Left ventricle myocardium superior (tissue), 1 donor: ENCODE results near the gene FZR1. TPM values are rescaled to one million over a fixed set of nuclear protein-coding genes. Genes with fewer than 3 reads are reported as not detected.
"Not testable (repeated sequence)": the region's sequence is repeated elsewhere in the genome, so short reads cannot be mapped to it uniquely, and the experiment has no call there.

Experiments
- ATAC-seq: fragments of 200-7000 bp; cut with Tn5 transposase; one replicate; pipeline ENCODE4 v1.9.1; 2020; ENCODE audit warnings: mild to moderate bottlenecking, moderate library complexity
- DNase-seq: peaks from one replicate; pipeline ENCODE4 v3.0.0-alpha.2; 2020
- intact Hi-C: fragments of 100-400 bp; cut with micrococcal nuclease; formaldehyde crosslinking; loops from one replicate; pipeline ENCODE4 v1.11.0; 2022
- total RNA-seq: library from RNA; stranded (reverse); fragmentation: NEBNext Ultra II Directional; extraction: Animal tissue kit (Norgen Biotek cat#: 25700); gene quantifications from one replicate; pipeline ENCODE4 v1.2.1, GENCODE V29; 2021
- donor health status: DM: no; HTN: yes; CAD: no; lungs with severe emphysema.

FZR1 gene
- total RNA-seq, 1 donor from 2014 or later, result 19.2 TPM

DNA sequence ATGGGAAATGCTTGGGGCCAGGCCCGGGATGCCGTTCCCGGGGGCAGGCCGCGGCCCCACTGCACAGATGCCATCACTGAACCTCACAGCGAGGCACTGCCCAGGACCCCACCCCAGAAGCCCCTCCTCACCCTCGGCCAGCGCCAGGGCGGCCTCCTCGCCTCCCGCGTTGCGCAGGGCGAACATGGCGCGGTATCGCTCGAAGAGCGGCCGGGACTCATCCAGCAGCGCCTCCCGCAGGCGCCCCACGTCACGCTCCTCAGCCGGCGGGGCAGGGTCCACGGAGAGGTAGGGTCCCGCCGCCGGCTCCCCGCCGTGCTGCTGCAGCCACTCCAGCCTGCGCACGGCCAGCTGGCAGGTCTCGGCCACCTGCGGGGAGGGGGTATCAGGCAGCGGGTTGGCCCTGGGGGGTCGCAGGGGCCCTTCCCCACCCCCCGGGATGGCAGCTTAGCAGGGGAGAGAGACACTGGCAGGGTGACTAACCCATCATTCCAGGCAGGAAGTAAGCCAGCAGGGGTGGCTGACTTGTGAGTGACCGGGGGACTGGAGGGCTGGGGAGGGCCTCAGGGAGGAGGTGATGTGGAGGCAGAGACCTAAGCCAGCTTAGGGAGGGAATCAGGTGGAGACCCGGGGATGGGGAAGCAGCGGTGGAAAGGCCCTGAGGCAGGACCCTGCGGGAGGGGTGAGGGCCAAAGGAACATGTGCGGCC, 13.8 kb upstream of the FZR1 start:
- ATAC-seq, result no peak
- intact Hi-C loops, result no loop called here
- no peak for DNase-seq

DNA sequence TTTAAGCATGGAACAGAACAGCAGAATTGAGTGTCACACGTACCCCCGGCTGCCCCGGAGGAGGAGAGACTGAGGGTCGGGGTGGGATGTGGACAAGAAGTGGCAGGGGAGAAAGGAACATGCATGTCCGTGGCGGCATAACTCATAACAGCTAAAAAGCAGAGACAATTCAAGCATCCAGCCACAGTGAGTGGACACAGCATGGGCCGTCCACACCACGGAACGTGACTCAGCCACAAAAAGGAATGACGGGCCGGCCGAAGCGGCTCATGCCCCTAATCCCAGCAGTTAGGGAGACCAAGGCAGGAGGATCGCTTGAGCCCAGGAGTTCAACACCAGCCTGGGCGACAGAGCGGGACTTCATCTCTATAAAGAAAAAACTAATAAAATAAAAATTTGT, 13.2 kb upstream of the FZR1 start:
- no peak for DNase-seq
- intact Hi-C loops, result no loop called here
- ATAC-seq, result no peak

DNA sequence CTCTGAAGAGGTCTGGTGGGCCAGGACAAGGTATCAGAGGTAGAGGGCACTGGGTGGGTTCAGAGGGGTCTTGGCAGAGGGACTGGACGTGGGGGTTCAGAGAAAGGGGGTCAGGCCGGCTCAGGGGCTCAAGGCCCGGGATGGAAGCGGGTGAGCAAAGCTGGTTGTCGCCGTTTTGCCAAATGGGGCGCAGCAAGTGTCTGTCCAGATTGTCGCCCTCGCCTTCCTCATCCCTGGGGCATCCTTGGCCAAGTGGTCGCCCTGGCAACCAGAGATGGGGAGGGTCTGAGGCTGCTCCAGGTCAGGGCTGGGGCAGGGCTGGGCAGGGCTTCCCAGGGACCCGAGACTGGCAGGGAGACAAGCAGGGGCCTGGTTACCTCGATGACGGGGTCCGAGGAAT, 12.5 kb upstream of the FZR1 start:
- intact Hi-C loops, result no loop called here
- DNase-seq (peak; percentile 17), ATAC-seq (no peak)

DNA sequence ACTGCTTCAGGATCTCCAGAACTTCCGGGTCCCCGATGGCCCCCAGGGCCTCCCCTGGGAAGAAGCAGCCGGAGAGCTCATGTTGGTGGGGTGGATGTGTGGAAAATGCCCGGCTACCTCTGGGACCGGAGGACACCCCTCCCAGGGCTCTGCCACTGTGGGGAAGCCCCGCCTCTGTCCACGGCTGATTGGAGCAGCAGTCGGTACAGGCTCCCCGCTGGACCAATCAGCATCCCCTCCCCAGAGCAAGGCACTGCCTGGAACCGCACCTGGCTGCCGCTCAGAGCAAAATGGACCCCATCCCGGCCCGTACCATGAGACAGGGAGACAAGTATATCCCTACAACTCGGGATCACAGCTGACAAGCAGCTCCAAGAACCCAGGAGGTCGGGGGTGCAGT, 12.1 kb upstream of the FZR1 start:
- no peak for DNase-seq
- peak; percentile 27 for ATAC-seq
- intact Hi-C loops, result no loop called here

DNA sequence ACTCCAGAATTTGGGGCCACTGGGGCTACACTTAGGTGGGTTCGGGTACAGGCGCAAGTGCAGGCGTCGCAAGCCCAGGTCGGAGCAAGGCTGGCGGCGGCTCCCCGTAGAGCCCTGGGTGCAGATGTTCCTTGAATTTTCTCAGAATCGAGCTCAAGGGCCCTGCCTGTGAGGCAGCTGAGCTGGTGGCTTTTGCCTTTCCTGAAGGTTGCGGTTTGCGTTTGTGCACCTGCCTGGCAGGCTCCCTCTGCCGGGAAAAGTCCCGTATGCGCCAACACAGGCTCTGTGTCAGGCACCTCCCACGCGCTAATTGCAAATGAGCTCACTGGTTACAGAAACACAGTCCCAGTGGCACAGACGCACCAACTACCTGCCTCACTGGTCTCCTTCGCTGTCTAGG, 11.6 kb upstream of the FZR1 start:
- ATAC-seq (no peak), DNase-seq (no peak)
- intact Hi-C loops, result no loop called here

DNA sequence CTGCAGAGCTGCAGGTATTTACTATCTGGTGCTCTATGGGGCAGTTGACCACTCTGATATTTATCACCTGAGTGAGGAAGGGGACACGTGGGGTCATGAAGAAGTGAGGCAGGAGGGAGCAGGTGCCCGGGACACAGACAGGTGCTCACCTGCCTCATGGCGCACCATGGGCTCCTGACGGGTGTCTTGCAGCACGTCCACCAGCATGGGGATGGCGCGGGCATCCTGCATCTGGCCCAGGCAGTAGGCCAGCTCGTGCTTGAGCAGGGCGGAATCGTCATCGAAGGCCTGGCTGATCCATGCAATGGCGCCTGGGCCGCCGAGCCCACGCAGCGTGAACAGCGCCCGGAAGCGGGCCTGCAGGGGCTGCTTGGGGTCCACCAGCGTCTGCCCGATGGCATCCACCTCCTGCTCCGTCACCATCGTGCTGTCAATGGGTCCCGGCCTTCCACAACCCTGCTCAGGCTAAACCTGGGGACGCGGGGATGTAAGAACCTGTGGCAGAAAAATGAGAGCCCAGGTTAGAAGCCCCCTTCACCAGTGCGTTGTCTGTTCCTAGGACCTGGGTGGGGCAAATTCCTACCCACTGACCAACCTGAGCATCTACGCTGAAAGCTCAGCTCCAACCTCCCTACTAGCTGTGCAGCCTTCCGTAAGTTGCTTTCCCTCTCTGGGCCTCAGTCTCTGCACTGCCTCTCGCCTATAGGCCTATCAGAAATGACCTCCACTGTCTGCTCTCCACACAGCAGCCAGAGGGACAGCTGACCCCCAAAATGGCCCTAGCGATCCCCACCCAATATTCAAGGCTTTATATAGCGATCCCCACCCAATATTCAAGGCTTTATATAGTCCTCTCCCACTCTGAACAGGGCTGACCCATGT, 9.5 kb upstream of the FZR1 start:
- intact Hi-C loops, result no loop called here
- DNase-seq, result peak; percentile 28
- no peak for ATAC-seq

DNA sequence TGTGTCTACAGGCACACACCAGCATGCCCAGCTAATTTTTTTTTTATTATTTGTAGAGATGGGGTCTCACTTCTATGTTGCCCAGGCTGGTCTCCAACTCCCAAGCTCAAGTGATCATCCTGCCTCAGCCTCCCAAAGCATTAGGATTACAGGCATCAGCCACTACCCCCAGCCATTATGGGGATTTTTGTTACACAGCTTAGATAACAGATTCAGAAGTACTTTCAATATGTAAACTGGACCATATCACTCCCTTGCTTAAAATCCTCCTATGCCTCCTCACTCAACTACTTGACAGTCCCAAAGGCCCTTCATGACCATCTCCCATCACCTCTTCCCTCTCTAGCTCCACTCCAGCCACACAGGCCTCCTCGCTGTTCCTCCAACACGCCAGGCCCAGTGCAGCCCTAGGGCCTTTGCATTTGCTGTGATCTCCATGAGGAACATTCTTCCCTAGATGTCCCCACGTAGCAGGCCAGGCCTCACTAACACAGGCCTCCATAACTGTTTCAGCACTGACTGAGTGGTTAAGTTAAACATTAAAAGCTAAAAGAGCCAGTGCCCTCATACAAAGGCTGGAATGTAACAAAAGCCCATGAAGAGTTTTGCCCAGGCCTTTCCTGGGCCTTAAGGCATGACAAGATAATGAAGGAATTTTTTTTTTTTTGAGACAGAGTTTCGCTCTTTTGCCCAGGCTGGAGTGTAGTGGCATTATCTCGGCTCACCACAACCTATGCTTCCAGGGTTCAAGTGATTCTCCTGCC, 8.2 kb upstream of the FZR1 start:
- ATAC-seq (no peak), DNase-seq (no peak)
- intact Hi-C loops, result no loop called here

DNA sequence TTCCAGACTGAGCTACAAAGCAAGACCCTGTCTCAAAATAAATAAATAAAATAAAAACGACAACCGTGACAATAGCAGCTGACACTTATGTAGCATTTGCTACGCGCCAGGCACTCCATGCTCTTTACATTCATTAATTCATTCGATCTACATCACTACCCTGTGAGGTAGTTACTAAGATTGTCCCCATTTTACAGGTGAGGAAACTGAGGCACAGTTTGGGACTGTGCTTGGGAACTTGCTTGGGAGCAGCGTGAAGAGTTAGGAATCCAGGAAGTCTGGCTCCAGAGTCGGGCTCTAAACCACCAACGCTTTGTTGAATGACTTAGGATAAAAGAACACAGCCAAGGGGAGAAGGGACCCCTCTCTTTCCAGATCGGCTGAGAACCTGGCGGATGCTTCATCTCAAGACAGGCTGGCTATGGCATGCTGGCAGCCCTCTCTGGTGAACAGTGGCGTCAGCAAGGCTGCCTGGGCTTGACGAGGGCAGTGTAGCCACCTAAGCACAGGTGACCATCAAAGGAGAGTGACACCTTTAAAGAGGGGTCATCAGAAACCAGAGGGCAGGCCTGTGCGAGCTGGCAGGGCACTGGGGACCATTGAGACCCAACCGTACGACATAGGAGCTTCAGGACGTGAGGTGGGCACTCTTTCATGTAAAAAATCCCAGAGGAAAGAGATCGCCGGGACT, 6.2 kb upstream of the FZR1 start:
- DNase-seq (no peak), ATAC-seq (peak; percentile 5)
- intact Hi-C loops, result no loop called here

DNA sequence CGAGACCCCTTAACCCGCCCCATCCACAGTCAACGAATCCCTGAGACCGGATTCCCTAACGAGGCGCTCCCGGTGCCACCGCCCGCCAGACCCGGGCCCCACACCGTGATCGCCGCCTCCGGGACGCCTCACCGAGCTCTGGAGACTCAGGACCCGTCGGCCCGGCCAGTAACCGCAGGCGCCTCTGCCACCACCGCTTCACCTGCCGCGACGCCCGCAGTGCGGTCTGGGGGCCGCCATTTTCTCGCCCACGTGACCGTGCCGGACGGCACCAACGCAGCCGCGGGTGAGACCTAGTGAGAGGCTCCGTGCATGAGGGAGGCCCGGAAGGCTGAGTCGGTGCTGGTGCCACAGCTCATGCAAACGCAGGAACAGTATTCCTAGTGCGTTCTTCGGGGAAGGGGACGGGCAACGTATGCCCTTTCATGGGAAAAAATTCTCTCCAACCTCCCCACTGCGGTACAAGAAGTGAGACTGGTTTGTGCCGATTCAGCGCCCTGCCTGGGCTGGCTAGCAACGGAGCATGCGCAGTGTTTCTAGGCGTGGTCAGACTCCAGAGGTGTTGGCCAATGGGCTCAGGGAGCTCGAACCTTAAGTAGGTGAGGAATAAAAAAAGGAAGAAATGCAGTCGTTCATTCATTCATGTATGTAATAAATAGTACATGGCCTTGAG, 5.5 kb upstream of the FZR1 start, which contains the start of gene DOHH:
Gene DOHH, minus strand, starts transcription at position 246 of the 673 bp plus-strand sequence. CDS start 3,860 bp downstream, outside the sequence.
- peak; percentile 96 for DNase-seq
- peak; percentile 94 for ATAC-seq
- intact Hi-C loops, result no loop called here

DNA sequence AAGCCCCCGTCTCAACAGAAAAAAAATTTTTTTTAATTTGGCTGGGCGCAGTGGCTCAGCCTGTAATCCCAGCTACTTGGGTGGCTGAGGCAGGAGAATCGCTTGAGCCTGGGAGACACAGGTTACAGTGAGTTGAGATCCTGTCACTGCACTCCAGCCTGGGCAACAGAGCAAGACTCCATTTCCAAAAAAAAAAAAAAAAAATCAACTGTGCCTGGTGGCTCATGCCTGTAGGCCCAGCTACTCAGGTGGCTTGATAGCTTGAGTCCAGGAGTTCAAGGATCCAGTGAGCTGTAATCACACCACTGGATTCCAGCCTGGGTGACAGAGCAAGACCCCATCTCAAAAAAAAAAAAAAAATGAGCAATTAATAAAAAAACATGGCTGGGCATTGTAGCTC, 4.3 kb upstream of the FZR1 start:
- no peak for ATAC-seq
- no peak for DNase-seq
- intact Hi-C loops, result no loop called here

DNA sequence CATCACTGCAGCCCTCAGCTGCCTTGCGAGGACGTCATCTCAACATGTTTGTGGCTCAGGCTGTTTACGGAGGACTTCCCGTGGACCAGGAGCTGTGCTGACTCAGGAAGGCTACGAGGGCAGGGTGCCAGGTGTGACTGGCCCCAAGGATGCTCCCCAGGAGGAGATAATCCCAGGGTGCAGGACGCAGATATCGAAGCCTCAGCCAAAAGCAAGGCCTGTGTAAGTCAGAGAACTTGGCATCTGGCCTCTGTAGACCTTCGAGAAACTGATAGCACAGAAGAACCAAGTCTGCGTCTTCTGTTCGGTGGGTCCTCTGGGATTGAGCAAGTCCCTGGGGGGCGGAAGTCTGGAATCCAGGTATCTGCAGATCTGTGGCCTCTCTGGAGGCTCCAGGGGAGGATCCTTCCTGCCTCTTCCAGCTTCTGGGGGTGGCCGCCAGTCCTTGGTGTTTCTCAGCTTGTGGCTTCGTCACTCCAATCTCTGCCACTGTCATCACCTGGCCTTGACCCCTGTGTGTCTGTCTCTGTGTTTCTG, 3.0 kb upstream of the FZR1 start:
- intact Hi-C loops, result no loop called here

DNA sequence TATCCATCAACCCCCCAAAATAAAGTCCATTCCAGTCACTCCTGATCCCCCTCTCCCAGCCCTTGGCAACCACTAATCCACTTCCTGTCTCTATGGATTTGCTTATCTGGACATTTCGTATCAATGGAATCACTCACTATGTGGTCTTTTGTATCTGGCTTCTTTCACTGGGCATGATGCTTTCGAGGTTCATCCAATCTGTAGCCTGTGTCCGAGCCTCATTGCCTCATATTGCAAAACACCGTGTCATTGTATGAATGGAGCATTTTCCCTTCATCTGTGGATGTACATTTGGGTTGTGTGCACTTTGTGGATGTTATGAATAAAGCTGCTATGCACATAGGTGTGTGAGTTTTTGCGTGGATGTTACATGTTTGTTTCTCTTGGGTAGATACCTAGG, 1.4 kb upstream of the FZR1 start:
- intact Hi-C loops, result no loop called here
- DNase-seq (no peak), ATAC-seq (no peak)

More for the DNA sequence above, 3.0 kb upstream of the FZR1 start:
- ATAC-seq, result no peak
- DNase-seq, result no peak

DNA sequence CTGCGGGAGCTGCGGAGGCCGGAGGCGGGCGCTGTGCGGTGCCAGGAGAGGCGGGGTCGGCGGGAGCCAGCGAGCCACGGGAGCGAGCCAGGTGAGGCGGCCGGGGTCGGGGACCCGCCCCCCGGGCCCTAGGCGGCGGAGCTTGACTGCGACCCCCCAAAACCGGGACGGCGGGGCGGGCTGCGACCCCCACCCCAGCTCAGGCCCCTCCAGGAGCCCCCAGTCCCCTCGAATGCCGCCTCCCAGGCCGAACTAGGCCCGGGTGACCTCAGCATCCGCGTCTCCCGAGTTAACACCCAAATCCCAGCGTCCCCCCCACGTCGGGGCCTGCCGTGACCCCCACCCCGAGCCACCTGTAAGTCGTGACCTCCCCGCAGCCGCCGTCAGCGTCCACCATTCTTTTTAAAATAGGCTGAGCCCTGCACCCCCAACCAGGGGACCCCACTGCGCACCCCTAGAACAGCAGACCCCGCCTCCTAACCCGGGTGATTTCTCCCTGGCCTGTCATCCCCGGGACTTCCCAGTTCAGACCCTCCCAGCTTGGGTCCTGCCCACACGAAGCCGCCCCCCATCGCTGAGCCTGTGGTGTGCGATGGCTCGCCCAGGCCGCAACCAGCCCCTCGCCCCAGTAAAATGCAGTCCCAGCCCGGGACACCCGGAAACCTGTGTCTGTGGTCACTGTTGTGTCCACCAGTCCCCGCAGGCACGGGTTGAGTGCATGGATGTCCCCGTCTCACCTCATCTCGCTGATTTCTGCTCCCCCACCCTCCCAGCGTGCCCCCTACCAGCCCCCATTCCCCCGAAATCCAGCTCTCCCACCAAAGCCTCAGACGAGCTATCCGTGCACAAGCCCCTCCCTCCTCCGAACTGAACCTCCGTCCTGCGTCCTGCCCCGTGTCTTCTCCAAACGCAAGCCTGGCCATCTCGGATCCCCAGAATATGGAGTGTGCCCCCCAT, 551 bp downstream of the FZR1 start:
- ATAC-seq (peak; percentile 1), DNase-seq (peak; percentile 60)
- intact Hi-C loops, result no loop called here

DNA sequence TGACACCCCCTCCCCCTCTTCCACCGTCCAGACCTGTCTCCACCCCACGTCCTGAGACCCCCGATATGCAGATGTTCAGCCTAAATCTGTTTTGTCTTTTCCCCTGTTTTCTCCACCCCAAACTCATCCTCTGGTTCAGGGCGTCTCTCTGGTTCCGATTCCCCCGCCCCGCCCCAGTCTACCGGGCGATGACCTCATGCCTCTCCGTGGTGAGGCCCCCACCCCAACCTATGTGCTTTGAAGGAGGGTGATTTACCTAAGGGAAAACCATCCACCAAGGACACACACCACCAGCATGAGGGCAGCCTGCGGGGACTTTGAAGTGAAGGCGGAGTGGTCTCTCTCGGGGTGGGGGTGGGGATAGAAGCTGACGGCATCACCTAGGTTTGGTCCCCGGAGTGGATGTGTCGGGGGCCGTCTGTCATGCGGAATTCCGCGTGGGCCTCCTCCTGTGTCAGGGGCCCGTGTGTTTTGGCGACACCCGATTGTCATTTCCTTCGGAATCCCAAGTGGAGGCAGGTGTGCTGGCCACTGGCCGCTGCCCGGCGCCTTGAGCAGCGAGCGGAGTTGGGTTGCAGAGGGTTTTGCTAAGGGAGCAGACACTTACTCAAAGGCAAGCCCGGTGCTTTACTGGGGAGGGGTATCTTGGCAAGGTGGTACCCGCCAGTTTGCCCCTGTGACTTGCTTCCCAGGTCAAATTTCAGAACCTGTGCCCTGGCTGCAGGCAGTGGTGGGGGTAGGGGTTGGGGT, 1.4 kb downstream of the FZR1 start:
- DNase-seq, result peak; percentile 43
- intact Hi-C loops, result no loop called here
- no peak for ATAC-seq

DNA sequence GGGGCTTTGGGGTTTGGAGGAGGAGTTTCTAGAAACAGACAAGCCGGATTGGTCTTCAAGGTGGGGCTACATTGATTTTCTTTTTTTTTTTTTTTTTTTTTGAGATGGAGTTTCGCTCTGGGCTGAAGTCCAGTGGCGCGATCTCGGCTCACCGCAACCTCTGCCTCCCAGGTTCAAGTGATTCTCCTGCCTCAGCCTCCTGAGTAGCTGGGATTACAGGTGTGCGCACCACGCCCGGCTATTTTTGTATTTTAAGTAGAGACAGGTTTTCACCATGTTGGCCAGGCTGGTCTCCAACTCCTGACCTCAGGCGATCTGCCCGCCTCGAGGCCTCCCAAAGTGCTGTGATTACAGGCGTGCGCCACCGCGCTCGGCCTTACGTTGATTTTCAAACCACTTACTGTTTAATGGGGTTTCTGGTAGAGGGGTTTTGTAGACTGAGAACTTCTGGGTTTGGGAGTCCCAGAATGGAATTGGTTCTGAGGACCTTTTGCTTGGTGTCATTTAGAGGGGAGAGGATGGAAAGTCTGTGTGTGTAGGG, 2.1 kb downstream of the FZR1 start:
- intact Hi-C loops, DNase-seq, ATAC-seq: not testable (repeated sequence)

DNA sequence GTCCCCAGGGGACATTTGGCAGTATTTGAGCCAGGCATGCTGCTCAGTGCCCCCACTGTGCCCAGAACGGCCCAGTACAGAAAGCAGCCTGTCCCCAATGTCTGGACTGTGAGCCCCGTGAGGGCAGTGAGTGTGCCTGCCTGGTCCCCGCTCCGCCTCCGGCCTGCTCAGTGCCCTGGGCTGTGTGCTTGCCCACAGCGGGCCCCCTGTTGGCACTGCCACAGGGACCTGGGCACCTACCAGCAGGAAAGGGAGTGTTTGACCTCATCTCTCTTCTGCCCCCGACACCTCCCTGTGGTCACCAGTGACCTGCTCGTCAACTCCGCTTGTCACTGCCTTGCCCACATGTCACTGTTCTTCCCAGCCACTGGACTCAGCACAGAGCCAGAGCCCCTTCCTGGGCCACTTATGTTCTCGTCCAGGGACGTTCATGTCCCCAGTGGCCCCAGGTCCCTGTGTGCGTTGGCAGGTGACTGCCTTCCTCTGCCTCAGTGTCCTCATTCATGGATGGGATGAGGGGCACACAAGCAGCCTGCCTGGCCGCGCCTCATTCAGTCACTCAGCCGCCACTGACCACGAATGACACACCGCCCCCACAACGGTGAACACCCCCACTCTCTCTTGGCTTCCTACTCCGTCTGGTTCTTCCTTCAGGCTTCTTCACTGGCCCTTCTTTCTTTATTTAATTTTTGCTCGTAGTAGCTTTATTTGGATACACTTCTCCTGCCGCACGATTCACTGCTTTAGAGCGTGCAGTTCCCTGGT, 2.8 kb downstream of the FZR1 start:
- ATAC-seq, result no peak
- no peak for DNase-seq
- intact Hi-C loops, result no loop called here
